T-cell (primary cell): ENCODE data around the gene RPTOR. TPM values are rescaled to one million over a fixed set of nuclear protein-coding genes. Genes with fewer than 3 reads are reported as not detected.

ENCODE experiments used
- ATAC-seq, 4 experiments: fragments of 200-7000 bp in 3 of 4; fragments of 150-1000 bp in 1 of 4; cut with Tn5 transposase; replicated peaks in 1 of 4; 1 replicate in 3 of 4; 2 replicates in 1 of 4; pipeline ENCODE4 v1.10.0; 2021; ENCODE audit warnings: moderate library complexity in 3 of 4, mild to moderate bottlenecking in 2 of 4, moderate number of reproducible peaks in 1 of 4
- CTCF ChIA-PET, 2 donors: fragments of 300-600 bp; sonication (Branson Sonifier 250); formaldehyde crosslinking; loops; one replicate each; lab custom pipeline; 2022; ENCODE audit warnings: antibody characterized with exemption in 2 of 2; lab: Charles Lee
- POLR2A ChIA-PET, 2 donors: fragments of 300-600 bp; sonication (Branson Sonifier 250); formaldehyde crosslinking; loops; one replicate each; lab custom pipeline; 2022; ENCODE audit warnings: antibody characterized with exemption in 2 of 2; lab: Charles Lee
- DNase-seq, 35 experiments: peaks; one replicate each; pipeline versions ENCODE4 v3.0.0 to v3.0.0-alpha.2; 2013 to 2023
- H3K27ac ChIP-seq: one replicate; pipeline ENCODE4 v1.5.1; 2013; ENCODE audit warnings: low read length
- H3K27me3 ChIP-seq, 2 experiments: replicated peaks in 1 of 2; 1 replicate in 1 of 2; 2 replicates in 1 of 2; pipeline versions ENCODE4 v1.6.1 to v1.7.0; 2013; ENCODE audit warnings: low read length in 1 of 2, mixed read lengths in 1 of 2; ENCODE audit not compliant: control insufficient read depth in 2 of 2, insufficient read depth in 2 of 2; ENCODE audit errors: extremely low read depth in 1 of 2
- H3K36me3 ChIP-seq, 2 donors: 1 replicate in 1 of 2; 2 replicates in 1 of 2; pipeline versions ENCODE4 v1.6.1 to v1.7.0; 2013; ENCODE audit warnings: low read length in 1 of 2; ENCODE audit not compliant: control insufficient read depth in 2 of 2, insufficient read depth in 1 of 2; ENCODE audit errors: extremely low read depth in 1 of 2
- H3K4me1 ChIP-seq, 2 experiments: 1 replicate in 1 of 2; 2 replicates in 1 of 2; pipeline versions ENCODE4 v1.6.1 to v1.7.0; 2013; ENCODE audit warnings: low read length in 2 of 2, mixed read lengths in 1 of 2; ENCODE audit not compliant: insufficient read depth in 2 of 2, control insufficient read depth in 1 of 2; ENCODE audit errors: extremely low read depth in 1 of 2
- H3K4me3 ChIP-seq, 2 donors: 1 replicate in 1 of 2; 2 replicates in 1 of 2; pipeline versions ENCODE4 v1.5.1 to v1.7.0; 2013; ENCODE audit warnings: mild to moderate bottlenecking in 2 of 2, low read length in 1 of 2, moderate library complexity in 1 of 2; ENCODE audit not compliant: control insufficient read depth in 1 of 2; ENCODE audit errors: extremely low read depth in 1 of 2
- H3K9me3 ChIP-seq: 2 replicates; pipeline ENCODE4 v1.7.0; 2013
- H3K27ac Mint-ChIP-seq, 2 donors: one replicate each; pipeline ENCODE4 v1.8.0; 2020 to 2021; ENCODE audit warnings: mild to moderate bottlenecking in 2 of 2, mixed read lengths in 2 of 2
- H3K27me3 Mint-ChIP-seq, 2 donors: one replicate each; pipeline ENCODE4 v1.8.0; 2021 to 2022; ENCODE audit warnings: mixed read lengths in 2 of 2
- H3K36me3 Mint-ChIP-seq: one replicate; pipeline ENCODE4 v1.8.0; 2021; ENCODE audit warnings: mixed read lengths
- H3K4me1 Mint-ChIP-seq, 3 donors: one replicate each; pipeline ENCODE4 v1.8.0; 2020 to 2022; ENCODE audit warnings: mixed read lengths in 3 of 3, mild to moderate bottlenecking in 1 of 3
- H3K4me3 Mint-ChIP-seq, 3 donors: one replicate each; pipeline ENCODE4 v1.8.0; 2020 to 2022; ENCODE audit warnings: mild to moderate bottlenecking in 3 of 3, mixed read lengths in 3 of 3, moderate library complexity in 3 of 3
- H3K9me3 Mint-ChIP-seq, 3 donors: one replicate each; pipeline ENCODE4 v1.8.0; 2020 to 2022; ENCODE audit warnings: mixed read lengths in 3 of 3
- WGBS: methylation state at CpG from one replicate; pipeline ENCODE4 v1.1.5; 2013; ENCODE audit warnings: missing lambda C conversion rate; ENCODE audit not compliant: insufficient coverage; 5-methylcytosine and 5-hydroxymethylcytosine counted together
- total RNA-seq, 35 experiments: library from RNA in 6 of 35; stranded (reverse) in 6 of 35; fragments of 120-200 nt in 1 of 35; gene quantifications; one replicate each; pipeline versions ENCODE4 v1.2.1 to v1.2.4 and lab custom pipeline; 2013 to 2026

Gene RPTOR
- total RNA-seq, 5 donors from 2014 or later (not counting 1 experiment from before 2014, with no cell fraction given): 59.4 to 76.8 (median 71.4) TPM

GRCh38 chr17:80774643-80775281, 230.1 kb downstream of the RPTOR start:
- ChIA-PET CTCF (interaction anchor here (0.6 to 0.8 kb wide), 2 partner anchors 60 to 372 kb away, joined by 3 to 8 read pairs; no protein-coding TSS in a partner anchor), POLR2A (no interaction called here)
- Mint-ChIP-seq H3K4me1 (peaks cover 42 to 64% (median 62%) of the 10 kb centered on the region in 3 donors), H3K36me3 (peaks cover 42% of the 10 kb centered on the region), H3K27ac (peak overlapping the region; percentile 92 to 98), H3K4me3 (peak overlapping the region; percentile 46 to 85 (median 67)), H3K9me3 (no peaks in the 10 kb centered on the region), H3K27me3 (no peaks in the 10 kb centered on the region)
- Histone ChIP-seq H3K27me3 (no peaks in the 10 kb centered on the region), H3K4me1 (peaks cover 36 to 60% of the 10 kb centered on the region in 2 experiments), H3K4me3 (peak overlapping the region in 1 of 2 donors; percentile 67), H3K36me3 (peaks cover 0 to 10% of the 10 kb centered on the region in 2 donors), H3K9me3 (no peaks in the 10 kb centered on the region), H3K27ac (peak overlapping the region; percentile 47)
- ATAC-seq: peak; percentile 69 to 75 (median 73)
- DNase-seq: peak in 2 of 35 experiments; percentile 39 to 48
- 42% methylated on average over 19 of the region's 21 CpGs for WGBS

- DNase-seq: no peak
- ATAC-seq: no peak
- no peak overlapping the region for H3K4me3 ChIP-seq
- Mint-ChIP-seq H3K27me3 (no peaks in the 10 kb centered on the region), H3K9me3 (no peaks in the 10 kb centered on the region), H3K27ac (peak overlapping the region in 1 of 2 donors; percentile 39), H3K4me3 (no peak overlapping the region), H3K36me3 (peaks cover 34% of the 10 kb centered on the region), H3K4me1 (peaks cover 48 to 68% (median 66%) of the 10 kb centered on the region in 3 donors)
- ChIA-PET POLR2A (interaction anchor here (0.5 to 0.6 kb wide), 3 partner anchors 26 to 210 kb away, joined by 6 to 10 read pairs (median 6); no protein-coding TSS in a partner anchor), CTCF (interaction anchor here (0.6 kb wide), 2 partner anchors 129 to 202 kb away, joined by 3 to 4 read pairs; no protein-coding TSS in a partner anchor)
- no peaks in the 10 kb centered on the region for H3K9me3 ChIP-seq
- no peaks in the 10 kb centered on the region for H3K27me3 ChIP-seq
- H3K4me1 ChIP-seq: peaks cover 32 to 61% of the 10 kb centered on the region in 2 experiments
- peaks cover 0 to 4% of the 10 kb centered on the region in 2 donors for H3K36me3 ChIP-seq
- 100% methylated on average over 1 of the region's 2 CpGs for WGBS
- H3K27ac ChIP-seq: no peak overlapping the region
Observed at GRCh38 chr17:80775863-80776262, 231.2 kb downstream of the RPTOR start.

- Histone ChIP-seq H3K4me3 (no peak overlapping the region), H3K36me3 (peaks cover 0 to 3% of the 10 kb centered on the region in 2 donors), H3K4me1 (peaks cover 46 to 61% of the 10 kb centered on the region in 2 experiments), H3K27me3 (no peaks in the 10 kb centered on the region), H3K27ac (no peak overlapping the region), H3K9me3 (no peaks in the 10 kb centered on the region)
- WGBS: 98% methylated on average over 6 of the region's 6 CpGs
- ChIA-PET CTCF (no interaction called here), POLR2A (no interaction called here)
- no peak for ATAC-seq
- Mint-ChIP-seq H3K36me3 (peaks cover 28% of the 10 kb centered on the region), H3K9me3 (no peaks in the 10 kb centered on the region), H3K4me3 (no peak overlapping the region), H3K27ac (peak overlapping the region in 1 of 2 donors; percentile 81), H3K27me3 (no peaks in the 10 kb centered on the region), H3K4me1 (peaks cover 55 to 74% (median 73%) of the 10 kb centered on the region in 3 donors)
- no peak for DNase-seq
Observed at GRCh38 chr17:80777274-80777673, 232.6 kb downstream of the RPTOR start.

- Histone ChIP-seq H3K36me3 (peaks cover 0 to 3% of the 10 kb centered on the region in 2 donors), H3K4me3 (no peak overlapping the region), H3K9me3 (no peaks in the 10 kb centered on the region), H3K27ac (no peak overlapping the region), H3K4me1 (peaks cover 51 to 60% of the 10 kb centered on the region in 2 experiments), H3K27me3 (no peaks in the 10 kb centered on the region)
- no peaks in the 10 kb centered on the region for H3K9me3 Mint-ChIP-seq
- H3K27me3 Mint-ChIP-seq: no peaks in the 10 kb centered on the region
- DNase-seq (no peak), ATAC-seq (no peak)
- POLR2A ChIA-PET: no interaction called here
- no peak overlapping the region for H3K4me3 Mint-ChIP-seq
- 94% methylated on average over 12 of the region's 13 CpGs for WGBS
- H3K4me1 Mint-ChIP-seq: peaks cover 57 to 75% (median 73%) of the 10 kb centered on the region in 3 donors
- H3K36me3 Mint-ChIP-seq: peaks cover 28% of the 10 kb centered on the region
- peak overlapping the region in 1 of 2 donors; percentile 1 for H3K27ac Mint-ChIP-seq
- CTCF ChIA-PET: no interaction called here
Observed at GRCh38 chr17:80778716-80779115, 234.1 kb downstream of the RPTOR start.

GRCh38 chr17:80779336-80779735, 234.7 kb downstream of the RPTOR start:
- POLR2A ChIA-PET: no interaction called here
- no peaks in the 10 kb centered on the region for H3K27me3 Mint-ChIP-seq
- Histone ChIP-seq H3K9me3 (no peaks in the 10 kb centered on the region), H3K27ac (no peak overlapping the region), H3K27me3 (no peaks in the 10 kb centered on the region), H3K4me3 (no peak overlapping the region), H3K4me1 (peaks cover 50 to 60% of the 10 kb centered on the region in 2 experiments), H3K36me3 (peaks cover 0 to 3% of the 10 kb centered on the region in 2 donors)
- DNase-seq (no peak), ATAC-seq (no peak)
- H3K9me3 Mint-ChIP-seq: no peaks in the 10 kb centered on the region
- CTCF ChIA-PET: no interaction called here
- WGBS: 97% methylated on average over 24 of the region's 24 CpGs
- peaks cover 56 to 74% (median 72%) of the 10 kb centered on the region in 3 donors for H3K4me1 Mint-ChIP-seq
- H3K27ac Mint-ChIP-seq: peak overlapping the region in 1 of 2 donors; percentile 39
- no peak overlapping the region for H3K4me3 Mint-ChIP-seq
- H3K36me3 Mint-ChIP-seq: peaks cover 25% of the 10 kb centered on the region

GRCh38 chr17:80779961-80780380, 235.3 kb downstream of the RPTOR start:
- Histone ChIP-seq H3K4me1 (peaks cover 46 to 58% of the 10 kb centered on the region in 2 experiments), H3K36me3 (peaks cover 0 to 3% of the 10 kb centered on the region in 2 donors), H3K9me3 (no peaks in the 10 kb centered on the region), H3K27ac (no peak overlapping the region), H3K4me3 (no peak overlapping the region), H3K27me3 (no peaks in the 10 kb centered on the region)
- H3K4me1 Mint-ChIP-seq: peaks cover 51 to 72% (median 70%) of the 10 kb centered on the region in 3 donors
- H3K27me3 Mint-ChIP-seq: no peaks in the 10 kb centered on the region
- H3K9me3 Mint-ChIP-seq: no peaks in the 10 kb centered on the region
- POLR2A ChIA-PET: no interaction called here
- CTCF ChIA-PET: no interaction called here
- ATAC-seq (no peak), DNase-seq (no peak)
- 94% methylated on average over 16 of the region's 16 CpGs for WGBS
- peak overlapping the region; percentile 89 for H3K27ac Mint-ChIP-seq
- H3K4me3 Mint-ChIP-seq: peak overlapping the region; percentile 46 to 77 (median 50)
- peaks cover 22% of the 10 kb centered on the region for H3K36me3 Mint-ChIP-seq
